GM12872 (cell line): ENCODE data around the gene CD101.

ENCODE experiments used
- TF ChIP-seq, protein P1 (sequence below): IDR thresholded peaks from 3 replicates; pipeline ENCODE4 v1.5.1; 2011; ENCODE audit warnings: low read depth, mild to moderate bottlenecking, low read length, moderate library complexity; ENCODE audit not compliant: insufficient read depth

Gene CD101

GRCh38 chr1:116988248-116988647, 13.3 kb upstream of the CD101 start:
- TF ChIP-seq, protein P1, sequence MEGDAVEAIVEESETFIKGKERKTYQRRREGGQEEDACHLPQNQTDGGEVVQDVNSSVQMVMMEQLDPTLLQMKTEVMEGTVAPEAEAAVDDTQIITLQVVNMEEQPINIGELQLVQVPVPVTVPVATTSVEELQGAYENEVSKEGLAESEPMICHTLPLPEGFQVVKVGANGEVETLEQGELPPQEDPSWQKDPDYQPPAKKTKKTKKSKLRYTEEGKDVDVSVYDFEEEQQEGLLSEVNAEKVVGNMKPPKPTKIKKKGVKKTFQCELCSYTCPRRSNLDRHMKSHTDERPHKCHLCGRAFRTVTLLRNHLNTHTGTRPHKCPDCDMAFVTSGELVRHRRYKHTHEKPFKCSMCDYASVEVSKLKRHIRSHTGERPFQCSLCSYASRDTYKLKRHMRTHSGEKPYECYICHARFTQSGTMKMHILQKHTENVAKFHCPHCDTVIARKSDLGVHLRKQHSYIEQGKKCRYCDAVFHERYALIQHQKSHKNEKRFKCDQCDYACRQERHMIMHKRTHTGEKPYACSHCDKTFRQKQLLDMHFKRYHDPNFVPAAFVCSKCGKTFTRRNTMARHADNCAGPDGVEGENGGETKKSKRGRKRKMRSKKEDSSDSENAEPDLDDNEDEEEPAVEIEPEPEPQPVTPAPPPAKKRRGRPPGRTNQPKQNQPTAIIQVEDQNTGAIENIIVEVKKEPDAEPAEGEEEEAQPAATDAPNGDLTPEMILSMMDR, result no peak

GRCh38 chr1:116988908-116989307, 12.7 kb upstream of the CD101 start:
- TF ChIP-seq, protein P1, result no peak

- TF ChIP-seq, protein P1, result no peak
Observed at GRCh38 chr1:116989835-116990234, 11.7 kb upstream of the CD101 start.

- TF ChIP-seq, protein P1, result no peak
Observed at GRCh38 chr1:116990612-116991151, 10.9 kb upstream of the CD101 start.

- TF ChIP-seq, protein P1, result no peak
Observed at GRCh38 chr1:116991171-116991845, 10.3 kb upstream of the CD101 start.

GRCh38 chr1:116991918-116992317, 9.6 kb upstream of the CD101 start:
- TF ChIP-seq, protein P1, result no peak

- TF ChIP-seq, protein P1, result no peak
Observed at GRCh38 chr1:116993286-116993685, 8.3 kb upstream of the CD101 start.
